HepG2 (cell line): ENCODE data around the gene COL26A1. TPM values are rescaled to one million over a fixed set of nuclear protein-coding genes. Genes with fewer than 3 reads are reported as not detected.
A peak's percentile ranks its signal among the peaks of the same experiment; 100 is the strongest.

Source experiments
- ATRX ChIP-seq: sonication (generic); formaldehyde crosslinking; IDR thresholded peaks from 2 replicates; pipeline ENCODE4 v1.4.0; 2020; ENCODE audit warnings: missing genetic modification reagents, borderline replicate concordance
- CCAR2 ChIP-seq: fragments of 200-400 bp; formaldehyde crosslinking; optimal IDR thresholded peaks from 2 replicates; pipeline ENCODE3; 2018; ENCODE audit warnings: low read depth, mild to moderate bottlenecking, low read length, moderate library complexity
- ESRRA ChIP-seq: sonication (generic); formaldehyde crosslinking; IDR thresholded peaks from 2 replicates; pipeline ENCODE4 v1.5.1; 2020; ENCODE audit warnings: mild to moderate bottlenecking, low read depth, missing genetic modification reagents
- HIC2 ChIP-seq: sonication (generic); formaldehyde crosslinking; IDR thresholded peaks from 2 replicates; pipeline ENCODE4 v1.9.0; 2022; ENCODE audit warnings: low read depth, missing genetic modification reagents
- NCOA1 ChIP-seq: sonication (generic); formaldehyde crosslinking; IDR thresholded peaks from 2 replicates; pipeline ENCODE4 v1.9.0; 2021; ENCODE audit warnings: missing genetic modification reagents
- PITX1 ChIP-seq: sonication (generic); formaldehyde crosslinking; IDR thresholded peaks from 2 replicates; pipeline ENCODE4 v1.5.1; 2020; ENCODE audit warnings: mild to moderate bottlenecking, missing genetic modification reagents
- SPEN ChIP-seq: sonication (generic); formaldehyde crosslinking; IDR thresholded peaks from 2 replicates; pipeline ENCODE4 v1.5.1; 2020; ENCODE audit warnings: low read depth, mild to moderate bottlenecking, missing genetic modification reagents
- UBTF ChIP-seq: sonication (generic); formaldehyde crosslinking; IDR thresholded peaks from 2 replicates; pipeline ENCODE4 v1.4.0; 2020; ENCODE audit warnings: mild to moderate bottlenecking, missing genetic modification reagents
- ZBTB1 ChIP-seq: sonication (generic); formaldehyde crosslinking; IDR thresholded peaks from 2 replicates; pipeline ENCODE4 v1.4.0; 2020; ENCODE audit warnings: missing genetic modification reagents, borderline replicate concordance
- ZBTB20 ChIP-seq: sonication (generic); formaldehyde crosslinking; IDR thresholded peaks from 2 replicates; pipeline ENCODE4 v1.8.1; 2023; ENCODE audit warnings: missing genetic modification reagents, low read depth, mild to moderate bottlenecking, borderline replicate concordance
- ZBTB39 ChIP-seq: sonication (generic); formaldehyde crosslinking; IDR thresholded peaks from 2 replicates; pipeline ENCODE4 v1.5.0; 2020; ENCODE audit warnings: missing genetic modification reagents
- ZIK1 ChIP-seq: sonication (generic); formaldehyde crosslinking; IDR thresholded peaks from 2 replicates; pipeline ENCODE4 v1.5.0; 2020; ENCODE audit warnings: mild to moderate bottlenecking, low read depth, missing genetic modification reagents, borderline replicate concordance
- ZNF10 ChIP-seq: sonication (generic); formaldehyde crosslinking; IDR thresholded peaks from 2 replicates; pipeline ENCODE4 v1.4.0; 2020; ENCODE audit warnings: mild to moderate bottlenecking, low read depth, missing genetic modification reagents, borderline replicate concordance
- ZNF432 ChIP-seq: sonication (generic); formaldehyde crosslinking; IDR thresholded peaks from 2 replicates; pipeline ENCODE4 v1.5.0; 2020; ENCODE audit warnings: missing genetic modification reagents, mild to moderate bottlenecking, borderline replicate concordance
- ZNF550 ChIP-seq: sonication (generic); formaldehyde crosslinking; IDR thresholded peaks from 2 replicates; pipeline ENCODE4 v1.4.0; 2020; ENCODE audit warnings: mild to moderate bottlenecking, missing genetic modification reagents, borderline replicate concordance
- ZNF574 ChIP-seq: sonication (generic); formaldehyde crosslinking; IDR thresholded peaks from 2 replicates; pipeline ENCODE4 v1.4.0; 2020; ENCODE audit warnings: missing genetic modification reagents
- ZSCAN9 ChIP-seq: IDR thresholded peaks from 2 replicates; pipeline ENCODE4 v1.6.1; 2016; ENCODE audit warnings: borderline replicate concordance
- polyA plus RNA-seq, 8 experiments: library from polyadenylated mRNA; depleted of rRNA in 3 of 8; stranded (reverse) in 7 of 8; unstranded in 1 of 8; fragments of >200 nt; fragmentation: Illumina TruSeq in 4 of 8; extraction: Trizol in 4 of 8; gene quantifications; 2 replicates each; pipeline versions ENCODE4 v1.2.1 to v1.2.3, GENCODE V29; 2011 to 2016; ENCODE audit warnings: low read depth in 4 of 8, missing spikeins in 1 of 8, mixed read lengths in 1 of 8; ENCODE audit not compliant: insufficient read depth in 1 of 8
- total RNA-seq, 5 experiments: library from RNA; depleted of rRNA; stranded (reverse); fragments of >200 nt; fragmentation: Illumina TruSeq; extraction: Trizol; gene quantifications; 2 replicates each; pipeline ENCODE4 v1.2.3, GENCODE V29; 2016; ENCODE audit warnings: low read depth in 1 of 5
- TF ChIP-seq, protein P1 (sequence below): sonication (generic); formaldehyde crosslinking; IDR thresholded peaks from 2 replicates; pipeline ENCODE4 v1.8.0; 2022; ENCODE audit warnings: mild to moderate bottlenecking, missing genetic modification reagents, moderate library complexity

The COL26A1 gene
- total and polyA plus RNA-seq, 2 of the 13 experiments (the other 11 are each of a cell fraction or from before 2014, with no cell fraction given) = 7.8 to 9.2 TPM

DNA sequence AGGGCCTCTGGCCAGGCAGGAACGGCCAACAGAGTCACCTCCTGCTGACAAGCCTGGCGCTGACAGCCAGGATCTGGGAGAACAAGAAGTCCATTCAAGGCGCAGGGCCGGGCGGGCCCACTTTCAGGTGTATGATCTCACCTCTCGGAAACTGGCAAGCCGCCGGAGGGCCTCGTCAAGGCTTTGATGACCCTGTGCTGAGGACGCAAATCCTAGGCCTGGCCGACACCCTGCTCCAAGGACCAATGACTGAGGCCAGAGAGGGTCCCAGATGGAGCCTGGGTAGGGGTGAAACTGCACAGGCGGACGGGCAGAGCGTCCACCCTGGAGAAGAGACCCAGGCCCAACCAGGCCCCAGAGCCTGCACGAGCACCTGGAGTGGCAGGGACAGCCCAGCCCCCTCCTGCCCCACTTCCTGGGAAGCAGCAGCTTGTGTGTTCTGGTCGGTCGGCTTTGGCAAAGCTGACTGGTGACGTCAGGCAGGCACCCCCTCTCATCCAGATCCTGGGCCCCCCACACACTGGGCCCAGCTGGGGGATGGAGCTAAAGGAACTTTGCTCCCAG is 235.8 kb downstream of the COL26A1 start (continued):
- no peak for TF ChIP-seq HIC2
- TF ChIP-seq ZNF574 (CRISPR knock-in tag) = 0 out of 2 replicates have a peak, but pooled peaks have one; percentile 10
- no peak for TF ChIP-seq ZSCAN9
- no peak for TF ChIP-seq SPEN (CRISPR knock-in tag)
- TF ChIP-seq ZIK1 (CRISPR knock-in tag) = no peak
- no peak for TF ChIP-seq ZNF432
- TF ChIP-seq NCOA1 (CRISPR knock-in tag) = no peak
- TF ChIP-seq ZBTB39 (CRISPR knock-in tag) = no peak
- TF ChIP-seq CCAR2 = no peak
- TF ChIP-seq ATRX (CRISPR knock-in tag) = no peak
- peak; percentile 41; the same call in 1 of the 2 replicates for TF ChIP-seq UBTF (CRISPR knock-in tag)
- no peak for TF ChIP-seq ZBTB1 (CRISPR knock-in tag)
- TF ChIP-seq, protein P1, sequence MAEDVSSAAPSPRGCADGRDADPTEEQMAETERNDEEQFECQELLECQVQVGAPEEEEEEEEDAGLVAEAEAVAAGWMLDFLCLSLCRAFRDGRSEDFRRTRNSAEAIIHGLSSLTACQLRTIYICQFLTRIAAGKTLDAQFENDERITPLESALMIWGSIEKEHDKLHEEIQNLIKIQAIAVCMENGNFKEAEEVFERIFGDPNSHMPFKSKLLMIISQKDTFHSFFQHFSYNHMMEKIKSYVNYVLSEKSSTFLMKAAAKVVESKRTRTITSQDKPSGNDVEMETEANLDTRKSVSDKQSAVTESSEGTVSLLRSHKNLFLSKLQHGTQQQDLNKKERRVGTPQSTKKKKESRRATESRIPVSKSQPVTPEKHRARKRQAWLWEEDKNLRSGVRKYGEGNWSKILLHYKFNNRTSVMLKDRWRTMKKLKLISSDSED (CRISPR knock-in tag) = no peak
- TF ChIP-seq ZNF10 (CRISPR knock-in tag) = no peak
- TF ChIP-seq ZBTB20 = no peak
- TF ChIP-seq ZNF550 (CRISPR knock-in tag) = no peak
- peak; percentile 27; the same call in 1 of the 2 replicates for TF ChIP-seq ESRRA (CRISPR knock-in tag)
- no peak for TF ChIP-seq PITX1
